HepG2 (cell line): ENCODE measurements around the gene KCNQ2. TPM values are rescaled to one million over a fixed set of nuclear protein-coding genes. Genes with fewer than 3 reads are reported as not detected.

Source experiments
- ATAC-seq: fragments of 200-7000 bp; cut with Tn5 transposase; 3 replicates; pipeline ENCODE4 v1.9.1; 2020; ENCODE audit warnings: mild to moderate bottlenecking, moderate library complexity
- BruUV-seq: library from RNA; stranded (reverse); fragments of 400-500 nt; replicated peaks from 2 replicates; lab custom pipeline; 2021; lab: Mats Ljungman, UMichigan
- CTCF ChIA-PET: fragments of 300-600 bp; formaldehyde crosslinking; extraction: SDS; loops from one replicate; lab custom pipeline; 2021; ENCODE audit warnings: low total read pairs, inconsistent platforms, low intra/inter-chr PET ratio; lab: Yijun Ruan, JAX
- POLR2A ChIA-PET: fragments of 350-600 bp; sonication (Branson Sonifier 250); formaldehyde crosslinking; loops from one replicate; lab custom pipeline; 2020; ENCODE audit warnings: antibody characterized with exemption, inconsistent platforms; lab: Yijun Ruan, JAX
- DNase-seq: peaks from one replicate; pipeline ENCODE4 v3.0.0-alpha.2; 2015; ENCODE audit warnings: low spot score
- FAIRE-seq: peaks from 3 replicates; lab custom pipeline; 2011; peaks lifted over from hg19 to GRCh38; lab: Jason Lieb, UNC
- H2AFZ ChIP-seq: one replicate; pipeline ENCODE4 v1.6.1; 2011; ENCODE audit warnings: low read length, inconsistent platforms
- H3K27ac ChIP-seq: fragments of 300-600 bp; 3 replicates; pipeline ENCODE4 v1.8.0; 2011; ENCODE audit warnings: mixed run types, mild to moderate bottlenecking, mixed read lengths, low read length, inconsistent platforms; ENCODE audit not compliant: insufficient read depth; ENCODE audit errors: extremely low read length
- H3K27me3 ChIP-seq, 2 experiments: fragments of 200-600 bp in 1 of 2; 2 replicates in 1 of 2; 3 replicates in 1 of 2; pipeline versions ENCODE4 v1.6.0 to v1.8.0; 2011; ENCODE audit warnings: low read length in 2 of 2, mild to moderate bottlenecking in 2 of 2, moderate library complexity in 2 of 2, inconsistent platforms in 1 of 2; ENCODE audit not compliant: insufficient read depth in 2 of 2, control insufficient read depth in 1 of 2
- H3K36me3 ChIP-seq, 2 experiments: fragments of 200-600 bp in 1 of 2; replicated peaks in 1 of 2; 2 replicates in 1 of 2; 3 replicates in 1 of 2; pipeline versions ENCODE4 v1.5.1 to v1.8.0; 2011; ENCODE audit warnings: low read length in 2 of 2, inconsistent platforms in 1 of 2; ENCODE audit not compliant: insufficient read depth in 2 of 2, control insufficient read depth in 1 of 2
- H3K4me1 ChIP-seq: 2 replicates; pipeline ENCODE4 v1.5.1; 2012; ENCODE audit warnings: low read length, inconsistent platforms; ENCODE audit not compliant: insufficient read depth
- H3K4me2 ChIP-seq: 2 replicates; pipeline ENCODE4 v1.6.0; 2011; ENCODE audit warnings: low read depth, low read length, inconsistent platforms
- H3K4me3 ChIP-seq, 3 experiments: fragments of 200-600 bp in 1 of 3; sonication (generic), shearing (Covaris generic) in 1 of 3; replicated peaks in 1 of 3; 2 replicates each; pipeline ENCODE4 v1.5.1; 2011 to 2016; ENCODE audit warnings: low read length in 3 of 3, inconsistent platforms in 2 of 3, low read depth in 2 of 3, mild to moderate bottlenecking in 2 of 3, control low read depth in 1 of 3, mixed read lengths in 1 of 3; ENCODE audit not compliant: insufficient read depth in 1 of 3
- H3K79me2 ChIP-seq: one replicate; pipeline ENCODE4 v1.6.1; 2011; ENCODE audit warnings: low read length, inconsistent platforms; ENCODE audit not compliant: insufficient read depth
- H3K9ac ChIP-seq: 2 replicates; pipeline ENCODE4 v1.6.0; 2011; ENCODE audit warnings: mild to moderate bottlenecking, low read depth, low read length, inconsistent platforms; ENCODE audit not compliant: insufficient read depth
- H3K9me3 ChIP-seq: 2 replicates; pipeline ENCODE4 v1.5.1; 2012; ENCODE audit warnings: mild to moderate bottlenecking, low read length
- H4K20me1 ChIP-seq: 2 replicates; pipeline ENCODE4 v1.6.0; 2011; ENCODE audit warnings: inconsistent platforms, mild to moderate bottlenecking, low read length, moderate library complexity; ENCODE audit not compliant: insufficient read depth
- HDAC6 ChIP-seq: fragments of 200-600 bp; sonication (generic); IDR thresholded peaks from 2 replicates; pipeline ENCODE4 v1.7.0; 2017; ENCODE audit warnings: mild to moderate bottlenecking, antibody characterized with exemption, low read length, low read depth
- JUNB ChIP-seq: sonication (generic); formaldehyde crosslinking; IDR thresholded peaks from 2 replicates; pipeline ENCODE4 v1.8.0; 2022; ENCODE audit warnings: missing genetic modification reagents, mild to moderate bottlenecking, borderline replicate concordance
- MTERF4 ChIP-seq: sonication (generic); formaldehyde crosslinking; IDR thresholded peaks from 2 replicates; pipeline ENCODE4 v1.8.0; 2023; ENCODE audit warnings: mild to moderate bottlenecking, missing genetic modification reagents
- PCBP1 ChIP-seq: fragments of 200-400 bp; formaldehyde crosslinking; IDR thresholded peaks from 2 replicates; pipeline ENCODE4 v1.6.1; 2017; ENCODE audit warnings: mild to moderate bottlenecking, low read depth, low read length, borderline replicate concordance
- TOPORS ChIP-seq: sonication (generic); formaldehyde crosslinking; IDR thresholded peaks from 2 replicates; pipeline ENCODE4 v1.8.0; 2023; ENCODE audit warnings: mild to moderate bottlenecking, missing genetic modification reagents
- ZNF30 ChIP-seq: sonication (generic); formaldehyde crosslinking; IDR thresholded peaks from 2 replicates; pipeline ENCODE4 v1.5.0; 2020; ENCODE audit warnings: mild to moderate bottlenecking, missing genetic modification reagents
- ZNF331 ChIP-seq: sonication (generic); formaldehyde crosslinking; IDR thresholded peaks from 2 replicates; pipeline ENCODE4 v1.4.0; 2020; ENCODE audit warnings: missing genetic modification reagents
- WGBS: methylation state at CpG from one replicate; pipeline ENCODE4 v1.1.6; 2017; ENCODE audit warnings: low lambda C conversion rate; 5-methylcytosine and 5-hydroxymethylcytosine counted together
- in situ Hi-C: cut with HindIII; loops from 2 replicates; pipeline ENCODE4 v1.10.0; 2017; ENCODE audit warnings: low pct_unique_long_range_greater_than_20kb; ENCODE audit not compliant: extremely low pct_ligation_motif_present
- intact Hi-C: fragments of 100-400 bp; cut with micrococcal nuclease; formaldehyde crosslinking; loops from one replicate; pipeline ENCODE4 v1.10.0; 2022; ENCODE audit not compliant: unreplicated experiment
- polyA plus RNA-seq, 8 experiments: library from polyadenylated mRNA; depleted of rRNA in 3 of 8; stranded (reverse) in 7 of 8; unstranded in 1 of 8; fragments of >200 nt; fragmentation: Illumina TruSeq in 4 of 8; extraction: Trizol in 4 of 8; gene quantifications; 2 replicates each; pipeline versions ENCODE4 v1.2.1 to v1.2.3, GENCODE V29; 2011 to 2016; ENCODE audit warnings: low read depth in 4 of 8, missing spikeins in 1 of 8, mixed read lengths in 1 of 8; ENCODE audit not compliant: insufficient read depth in 1 of 8
- total RNA-seq, 5 experiments: library from RNA; depleted of rRNA; stranded (reverse); fragments of >200 nt; fragmentation: Illumina TruSeq; extraction: Trizol; gene quantifications; 2 replicates each; pipeline ENCODE4 v1.2.3, GENCODE V29; 2016; ENCODE audit warnings: low read depth in 1 of 5

KCNQ2 gene
- total and polyA plus RNA-seq, 2 of the 13 experiments (the other 11 are each of a cell fraction or from before 2014, with no cell fraction given): not detected

DNA sequence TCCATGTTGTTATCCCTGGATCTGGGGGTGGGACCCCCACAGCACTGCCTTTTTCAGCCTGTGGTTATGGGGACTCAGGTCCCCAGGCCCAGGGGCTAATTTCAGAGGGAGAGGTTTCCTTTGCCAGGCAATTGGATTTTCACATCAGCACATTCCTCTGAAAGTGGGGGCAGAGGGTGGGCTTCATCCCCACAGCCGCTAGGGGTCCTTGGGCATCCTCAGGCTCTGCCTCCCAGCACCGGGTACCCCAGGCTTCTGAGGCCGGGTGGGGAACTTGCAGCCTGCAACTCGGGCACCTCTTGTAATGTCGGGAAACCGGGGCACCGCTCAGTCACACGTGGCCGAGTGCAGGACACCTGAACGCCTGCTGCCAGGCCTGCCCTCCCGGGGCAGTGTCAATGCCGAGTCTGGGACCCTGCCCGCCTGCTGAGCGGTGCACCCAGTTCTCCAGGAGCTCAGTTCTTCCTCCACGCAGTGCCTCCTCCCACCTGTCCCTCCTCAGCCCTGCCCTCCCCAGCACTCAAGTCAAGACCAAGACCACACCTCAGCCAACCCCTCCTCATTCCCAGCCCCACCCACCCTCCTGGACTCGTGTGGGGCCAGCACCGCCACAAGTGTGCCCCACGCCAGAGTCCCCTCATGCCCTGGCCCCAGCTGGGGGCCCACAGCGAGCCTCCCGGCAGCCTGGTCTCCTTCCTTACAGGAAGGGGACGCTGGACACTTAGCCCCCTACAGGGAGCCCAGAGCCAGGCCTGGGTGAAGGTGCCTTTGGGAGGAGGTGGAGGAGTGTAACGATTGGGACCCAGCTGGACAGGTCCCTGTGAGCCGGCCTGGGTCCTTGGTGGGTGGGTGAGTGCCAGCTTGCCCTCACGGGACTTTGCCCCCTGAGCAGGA is 102.5 kb downstream of the KCNQ2 start:
- intact Hi-C loops: no loop called here
- peaks cover 35% of the 10 kb centered on the region for H3K4me1 ChIP-seq
- WGBS: 37% methylated on average over 13 of the region's 24 CpGs
- peaks cover 11% of the 10 kb centered on the region; the same call in 1 of the 2 replicates for H4K20me1 ChIP-seq
- no peak overlapping the region for H3K27ac ChIP-seq
- POLR2A ChIA-PET: no interaction called here
- no peak for DNase-seq
- H3K9ac ChIP-seq: no peak overlapping the region
- no peak overlapping the region for H3K4me2 ChIP-seq
- in situ Hi-C loops: no loop called here
- no TSS peak for BruUV-seq
- no peaks in the 10 kb centered on the region for H3K36me3 ChIP-seq
- H3K9me3 ChIP-seq: no peaks in the 10 kb centered on the region
- no peak overlapping the region for H2AFZ ChIP-seq
- H3K27me3 ChIP-seq: peaks cover 23 to 90% of the 10 kb centered on the region in 2 experiments
- H3K79me2 ChIP-seq: no peaks in the 10 kb centered on the region
- ATAC-seq: no peak
- TF ChIP-seq HDAC6: no peak
- TF ChIP-seq ZNF30 (CRISPR knock-in tag): no peak
- TF ChIP-seq ZNF331 (CRISPR knock-in tag): no peak
- TF ChIP-seq TOPORS (CRISPR knock-in tag): no peak
- TF ChIP-seq PCBP1: 0 out of 2 replicates have a peak, but pooled peaks have one; percentile 27
- TF ChIP-seq, all 625 proteins: peak for 1
- CTCF ChIA-PET: no interaction called here
- no peak for FAIRE-seq
- H3K4me3 ChIP-seq: no peak overlapping the region

- no peaks in the 10 kb centered on the region for H3K36me3 ChIP-seq
- H3K4me3 ChIP-seq: no peak overlapping the region
- no peaks in the 10 kb centered on the region for H3K9me3 ChIP-seq
- in situ Hi-C loops: no loop called here
- WGBS: 49% methylated on average over 10 of the region's 10 CpGs
- ChIA-PET POLR2A (no interaction called here), CTCF (no interaction called here)
- BruUV-seq: no TSS peak
- H3K27ac ChIP-seq: no peak overlapping the region
- ATAC-seq: no peak
- peaks cover 21 to 90% of the 10 kb centered on the region in 2 experiments for H3K27me3 ChIP-seq
- H3K4me1 ChIP-seq: peaks cover 35% of the 10 kb centered on the region
- H3K79me2 ChIP-seq: no peaks in the 10 kb centered on the region
- H3K9ac ChIP-seq: no peak overlapping the region
- H4K20me1 ChIP-seq: peaks cover 15% of the 10 kb centered on the region; the same call in 1 of the 2 replicates
- peak; percentile 15 for FAIRE-seq
- H3K4me2 ChIP-seq: no peak overlapping the region
- no peak overlapping the region for H2AFZ ChIP-seq
- intact Hi-C loops: no loop called here
- no peak for DNase-seq
- 0 out of 2 replicates have a peak, but pooled peaks have one; percentile 14 for TF ChIP-seq JUNB (CRISPR knock-in tag)
- TF ChIP-seq MTERF4 (CRISPR knock-in tag): no peak
- TF ChIP-seq, all 625 proteins: peak for 1
These were observed 103.4 kb downstream of the KCNQ2 start for GRCh38 chr20:63369024-63369530.
